NOMO-1 treated with DMSO at 0.1 percent for 48 hours (cell line): ENCODE results near the gene MAPK13.
A peak's percentile ranks its signal among the peaks of the same experiment; 100 is the strongest.
"Not testable (repeated sequence)": the region's sequence is repeated elsewhere in the genome, so short reads cannot be mapped to it uniquely, and the experiment has no call there.

Source experiments
- DNase-seq: peaks from one replicate; lab custom pipeline; 2025; ENCODE audit not compliant: unreplicated experiment; lab: John Stamatoyannopoulos, UW

Gene MAPK13

DNA sequence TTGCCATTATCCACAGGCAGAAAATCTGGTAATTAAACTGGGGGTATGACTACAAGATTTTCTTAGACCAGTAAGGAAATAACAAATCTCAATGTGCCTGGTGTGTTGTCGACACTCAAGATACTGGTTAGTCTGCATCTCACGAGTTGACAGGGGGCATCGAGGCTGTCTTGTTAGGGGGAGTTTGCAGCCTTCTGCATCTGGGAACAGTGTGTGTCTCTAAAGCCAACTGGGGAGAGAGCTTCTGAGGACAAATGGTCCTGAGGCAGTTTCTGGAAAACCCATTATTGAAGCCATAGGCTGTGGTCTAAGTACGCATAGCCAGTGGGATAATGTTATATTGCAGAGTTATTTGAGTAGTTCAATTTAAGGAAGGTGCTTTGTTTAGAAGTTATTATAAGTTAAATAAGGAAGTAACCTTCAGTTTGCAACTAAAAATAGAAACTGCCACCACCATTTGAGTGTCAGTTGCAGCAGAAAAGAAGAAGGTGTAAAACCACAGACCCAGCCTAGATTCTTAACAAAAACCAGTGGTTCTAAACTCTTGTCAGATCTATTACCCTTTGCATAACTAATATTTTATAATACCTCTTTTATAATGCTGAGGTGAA is 15.4 kb upstream of the MAPK13 start:
- DNase-seq, result peak; percentile 89

DNA sequence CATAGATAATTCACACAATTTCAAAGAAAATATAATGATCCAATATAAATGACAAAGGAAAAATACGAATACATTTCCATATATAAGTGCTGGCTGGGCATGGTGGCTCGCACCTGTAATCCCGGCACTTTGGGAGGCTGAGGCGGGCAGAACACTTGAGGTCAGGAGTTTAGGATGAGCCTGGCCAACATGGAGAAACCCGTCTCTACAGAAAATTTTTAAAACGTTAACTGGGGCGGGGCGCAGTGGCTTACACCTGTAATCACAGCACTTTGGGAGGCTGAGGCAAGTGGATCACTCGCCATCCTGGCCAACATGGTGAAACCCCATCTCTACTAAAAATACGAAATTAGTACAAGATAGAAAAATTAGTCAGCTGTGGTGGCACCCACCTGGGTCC is 14.9 kb upstream of the MAPK13 start:
- DNase-seq, result no peak

DNA sequence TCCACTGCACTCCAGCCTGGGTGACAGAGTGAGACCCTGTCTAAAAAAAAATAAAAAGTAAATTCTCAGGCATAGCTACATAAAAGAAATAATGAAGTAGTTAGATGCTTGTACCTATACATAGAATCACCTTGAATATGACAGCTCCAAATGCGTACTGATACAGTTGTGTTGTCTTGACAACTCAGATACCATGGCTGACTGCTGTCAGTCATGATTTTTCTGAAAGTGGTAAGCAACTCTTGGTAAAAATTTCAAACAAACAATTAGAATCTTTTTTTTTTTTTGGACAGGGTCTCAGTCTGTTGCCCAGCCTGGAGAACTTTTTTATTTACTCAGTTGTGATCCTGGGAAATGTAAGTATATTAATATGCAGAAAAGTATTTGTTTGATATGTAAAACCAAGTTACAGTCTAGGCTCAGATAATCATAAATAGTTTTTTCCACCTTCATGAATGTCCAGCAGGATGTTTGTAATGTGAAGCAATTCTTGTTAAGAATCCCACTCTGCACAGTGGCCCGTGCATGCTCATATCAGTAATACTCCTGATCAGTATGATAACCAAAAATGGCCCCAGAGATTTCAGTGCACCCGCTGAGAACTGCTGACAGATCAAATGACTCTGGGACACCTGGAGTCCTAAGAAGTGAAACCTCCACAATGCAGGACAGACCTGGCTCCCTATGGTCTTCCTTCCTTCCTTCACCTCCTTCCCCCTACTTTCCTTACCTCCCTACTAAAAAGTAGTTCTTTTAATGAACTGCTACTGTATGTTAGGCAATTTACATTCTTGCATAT is 14.0 kb upstream of the MAPK13 start:
- no peak for DNase-seq

DNA sequence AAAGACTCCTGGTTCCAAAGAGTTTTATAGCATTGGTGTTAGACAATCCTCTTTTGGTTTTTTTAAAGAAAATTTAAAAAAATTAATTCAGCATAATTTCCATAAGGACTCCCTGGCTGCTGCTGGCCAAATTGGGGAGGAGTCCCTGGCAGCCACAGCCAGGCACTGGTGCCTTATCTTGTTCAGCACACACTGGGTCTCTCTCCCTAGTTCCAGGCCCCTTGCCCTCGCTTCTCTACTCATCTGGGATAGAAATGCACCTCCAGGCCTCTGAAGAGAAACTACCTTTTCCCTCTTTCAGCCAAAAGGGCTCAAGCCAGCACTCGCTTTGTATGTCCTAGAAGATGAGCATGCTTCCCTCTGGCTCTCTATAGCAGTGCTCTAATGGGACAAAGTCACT is 13.4 kb upstream of the MAPK13 start:
- DNase-seq, result no peak

DNA sequence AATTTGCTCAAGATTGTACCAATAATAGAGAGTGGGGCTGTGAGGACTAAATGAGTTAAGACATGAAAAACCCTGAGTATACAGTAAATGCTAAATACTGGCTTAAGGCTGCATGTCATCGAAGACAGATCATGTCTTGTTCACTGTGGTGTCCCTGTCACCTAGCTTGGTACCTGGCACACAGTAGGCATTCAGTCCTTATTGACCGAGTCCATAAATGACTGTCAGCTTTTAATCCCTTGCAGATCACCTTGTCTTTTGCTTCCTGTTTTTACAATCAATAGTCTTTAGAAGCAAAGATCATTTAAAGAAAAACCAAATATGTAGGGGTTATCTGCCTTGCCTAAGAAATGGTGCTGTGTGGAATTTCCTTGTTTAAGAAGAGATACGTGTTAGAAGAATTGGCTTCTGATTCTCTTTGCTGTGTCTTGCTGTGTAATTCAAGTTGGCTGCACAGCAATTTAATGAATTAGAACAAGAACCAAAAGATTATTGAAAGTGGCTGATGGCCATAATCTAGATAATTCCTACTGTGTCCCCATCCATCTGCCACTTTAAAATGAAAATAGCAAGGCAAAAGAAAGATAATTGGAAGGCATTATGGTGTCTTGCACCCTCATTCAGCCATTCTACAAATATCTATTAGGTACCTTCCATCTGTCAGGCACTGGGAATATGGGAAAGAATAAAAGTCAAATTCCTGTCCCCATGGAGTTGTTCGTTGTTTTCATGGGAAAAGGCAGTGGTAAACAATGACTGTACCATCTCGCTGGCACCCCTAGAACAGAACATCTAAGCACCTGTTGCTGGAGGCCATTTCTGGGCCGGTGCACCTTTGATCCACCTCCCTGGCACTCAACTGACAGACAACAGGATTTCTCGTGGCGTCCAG is 12.4 kb upstream of the MAPK13 start:
- no peak for DNase-seq

DNA sequence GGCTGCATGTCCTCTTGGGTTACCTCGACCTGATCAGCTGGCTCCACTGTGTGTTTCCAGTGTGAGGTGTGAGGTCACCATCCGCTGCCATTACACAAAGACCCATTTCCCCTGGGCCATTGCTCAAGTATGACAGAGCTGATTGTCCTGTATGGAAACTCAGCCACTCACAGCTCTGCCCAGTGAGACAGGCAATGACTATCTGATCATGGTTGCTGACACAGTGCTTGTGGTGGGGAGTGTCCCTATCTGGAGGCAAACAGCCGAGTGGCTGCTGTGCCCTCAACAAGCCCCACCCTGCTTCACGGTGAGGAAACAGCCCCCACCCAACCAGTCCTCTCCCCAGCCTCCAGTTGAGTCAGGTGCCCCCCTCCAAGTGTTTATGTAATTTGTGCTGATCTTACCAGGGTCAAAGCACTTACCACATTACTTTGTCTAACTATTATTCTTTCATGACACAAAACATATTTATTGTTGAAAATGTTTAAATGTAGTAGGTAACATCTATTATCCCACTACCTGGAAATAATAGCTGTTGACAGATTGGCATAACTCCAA is 11.7 kb upstream of the MAPK13 start:
- no peak for DNase-seq

DNA sequence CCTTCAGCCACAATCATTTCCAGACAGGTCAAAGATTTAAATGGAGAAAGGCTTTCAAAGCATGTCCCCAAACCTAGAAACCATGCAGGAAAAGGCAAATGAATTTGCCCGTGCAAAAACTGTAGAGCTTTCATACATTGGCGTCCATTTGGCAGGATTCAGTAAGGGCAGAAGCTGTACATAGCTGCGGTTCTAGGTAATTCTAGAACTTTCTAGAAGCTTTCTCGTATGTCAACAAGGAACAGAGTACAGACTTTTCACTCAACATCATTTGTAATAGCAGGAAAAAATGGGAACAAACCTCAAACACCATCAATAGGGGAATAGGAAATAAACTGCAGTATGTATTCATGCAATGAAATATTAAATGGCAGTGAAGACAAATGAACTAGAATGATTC is 11.1 kb upstream of the MAPK13 start:
- no peak for DNase-seq

DNA sequence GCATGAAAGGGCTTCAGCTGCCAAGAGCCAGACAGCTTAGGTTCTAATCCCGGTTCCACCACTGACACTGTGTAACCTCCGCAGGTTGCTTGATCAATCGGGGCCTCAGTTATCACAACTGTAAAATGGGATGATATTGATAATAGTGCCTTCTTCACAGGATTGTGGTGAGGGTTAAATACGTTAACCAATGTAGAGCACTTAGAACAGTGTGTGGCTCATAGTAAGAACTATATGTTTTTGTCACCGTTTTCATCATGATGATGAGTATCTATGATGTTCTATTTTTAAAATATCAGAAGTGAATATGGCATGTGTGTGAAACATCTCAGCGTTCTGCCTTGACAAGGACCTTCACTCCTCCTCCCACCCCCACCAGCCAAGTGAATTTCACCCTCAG is 10.3 kb upstream of the MAPK13 start:
- DNase-seq, result no peak

DNA sequence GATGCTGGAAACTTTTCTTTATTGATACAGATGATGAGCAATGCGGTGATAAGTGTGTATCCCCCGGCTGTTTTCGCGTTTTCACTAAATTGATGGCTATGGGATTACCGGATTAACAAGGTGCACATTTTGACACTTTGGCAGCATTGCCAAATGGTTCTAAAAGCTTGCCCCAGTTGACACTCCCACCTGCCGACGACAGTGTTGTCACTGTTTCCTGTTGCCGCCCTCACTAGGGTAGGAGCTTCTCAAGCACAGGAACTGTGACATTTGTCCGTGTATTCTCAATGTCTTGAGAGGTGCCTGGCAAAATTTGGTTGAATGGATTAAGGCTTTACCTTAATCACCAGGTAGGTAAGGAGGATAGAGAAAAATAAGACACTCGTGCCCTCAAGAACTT is 9.8 kb upstream of the MAPK13 start:
- DNase-seq, result peak; percentile 61

DNA sequence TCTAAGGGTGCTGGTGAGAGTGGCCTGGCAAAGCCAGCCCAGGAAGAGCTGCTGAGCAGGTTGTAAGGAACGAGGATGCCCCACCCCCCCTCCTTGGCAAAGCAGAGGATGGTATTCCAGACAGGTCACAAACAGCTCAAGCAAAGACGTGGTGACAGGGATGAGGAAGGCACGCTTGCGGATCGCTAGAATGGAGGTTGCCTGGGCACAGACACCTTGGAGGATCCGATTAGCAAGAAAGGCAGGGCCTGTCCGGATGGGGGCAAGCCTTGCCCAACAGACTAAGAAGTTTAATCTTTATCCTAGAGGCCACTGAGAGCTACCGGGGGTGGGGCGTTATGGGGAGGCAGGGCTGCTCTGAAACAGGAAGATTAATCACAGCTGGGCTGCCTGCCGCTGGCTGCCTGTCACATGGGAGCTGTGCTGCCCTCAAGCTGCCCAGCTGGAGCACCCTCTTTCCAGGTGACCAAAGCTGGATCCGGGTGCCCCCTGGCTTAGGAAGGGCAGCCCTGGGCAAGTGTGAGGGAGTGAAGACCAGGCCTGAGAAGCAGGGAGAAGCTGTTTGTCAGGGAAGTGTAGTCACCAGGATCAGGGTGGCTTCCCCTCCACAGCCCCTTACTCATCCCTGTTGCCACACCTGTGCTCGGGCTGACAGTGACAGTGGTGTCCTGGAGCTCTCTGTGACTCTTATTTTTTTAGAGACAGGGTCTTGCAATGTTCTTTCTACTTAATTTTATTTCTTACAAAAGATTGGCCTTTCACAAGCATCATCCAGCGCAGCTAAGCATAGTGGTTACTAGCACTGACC is 9.1 kb upstream of the MAPK13 start:
- DNase-seq, result peak; percentile 73

DNA sequence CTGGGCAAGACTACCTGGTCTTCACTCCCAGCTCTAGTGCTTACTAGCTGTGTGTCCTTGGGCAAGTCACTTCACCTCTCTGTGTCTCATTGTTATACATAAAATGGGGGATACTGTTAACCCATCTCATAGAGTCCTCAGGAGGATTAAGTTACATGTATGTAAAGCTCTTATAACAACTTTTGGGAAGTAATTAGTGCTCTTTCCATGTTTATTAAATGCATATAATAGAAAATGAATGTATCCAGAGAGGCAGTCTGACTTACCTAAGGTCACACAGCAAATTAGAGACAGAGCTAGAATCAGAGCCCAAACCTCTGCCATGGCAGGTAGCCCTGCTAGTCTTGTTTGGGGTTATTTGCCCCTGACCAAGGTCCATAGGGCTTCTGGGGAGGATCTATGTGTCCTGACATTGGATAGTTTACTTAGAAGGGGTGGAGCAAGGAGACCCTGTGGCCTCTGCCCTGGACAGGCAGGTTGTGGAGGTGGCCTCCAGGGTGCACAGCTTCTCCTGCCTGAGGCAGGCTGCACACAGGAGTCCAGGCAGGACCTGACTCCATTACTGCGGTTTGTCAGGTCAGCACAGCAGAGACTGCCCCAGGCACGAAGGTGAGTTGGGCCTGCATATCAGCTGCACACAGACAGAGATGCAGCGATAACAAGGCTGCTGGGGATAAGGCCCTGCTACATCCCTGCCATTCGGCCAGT is 8.4 kb upstream of the MAPK13 start:
- no peak for DNase-seq

DNA sequence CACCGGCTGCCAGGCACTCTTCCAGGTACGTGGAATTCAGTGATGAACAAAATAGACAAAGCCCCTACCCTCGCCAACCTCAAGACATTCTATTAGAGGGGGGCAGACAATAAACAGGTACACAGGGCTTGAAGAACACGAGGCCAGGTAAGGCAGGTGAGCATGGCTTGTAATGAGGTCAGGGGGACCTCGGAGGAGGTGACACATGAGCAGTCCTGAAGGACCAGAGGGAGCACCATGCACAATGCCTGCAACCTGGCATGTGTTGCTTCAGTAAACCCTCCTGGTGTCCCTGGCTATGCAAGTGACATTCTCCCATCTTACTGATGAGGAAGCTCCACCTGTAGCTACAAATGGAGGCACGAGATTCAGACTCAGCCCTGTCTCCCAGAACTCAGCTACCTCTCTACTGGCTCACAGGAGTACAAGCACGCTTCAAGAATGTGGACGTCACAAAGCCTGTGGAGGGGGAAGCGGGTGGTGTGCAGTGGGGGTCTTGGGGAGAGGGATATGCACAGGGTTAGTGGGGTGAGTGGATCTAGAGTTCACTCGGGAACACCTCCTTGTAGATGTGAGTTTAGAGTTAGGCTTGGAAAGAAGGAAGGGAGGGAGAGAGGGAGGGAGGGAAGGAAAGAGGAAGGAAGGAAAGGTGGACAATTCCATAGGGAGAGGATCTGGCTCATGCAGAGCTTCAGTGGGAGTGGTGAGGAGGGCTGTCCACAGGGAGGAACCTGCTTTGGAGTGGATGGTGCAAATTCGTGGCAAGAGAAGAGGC is 7.6 kb upstream of the MAPK13 start:
- no peak for DNase-seq

DNA sequence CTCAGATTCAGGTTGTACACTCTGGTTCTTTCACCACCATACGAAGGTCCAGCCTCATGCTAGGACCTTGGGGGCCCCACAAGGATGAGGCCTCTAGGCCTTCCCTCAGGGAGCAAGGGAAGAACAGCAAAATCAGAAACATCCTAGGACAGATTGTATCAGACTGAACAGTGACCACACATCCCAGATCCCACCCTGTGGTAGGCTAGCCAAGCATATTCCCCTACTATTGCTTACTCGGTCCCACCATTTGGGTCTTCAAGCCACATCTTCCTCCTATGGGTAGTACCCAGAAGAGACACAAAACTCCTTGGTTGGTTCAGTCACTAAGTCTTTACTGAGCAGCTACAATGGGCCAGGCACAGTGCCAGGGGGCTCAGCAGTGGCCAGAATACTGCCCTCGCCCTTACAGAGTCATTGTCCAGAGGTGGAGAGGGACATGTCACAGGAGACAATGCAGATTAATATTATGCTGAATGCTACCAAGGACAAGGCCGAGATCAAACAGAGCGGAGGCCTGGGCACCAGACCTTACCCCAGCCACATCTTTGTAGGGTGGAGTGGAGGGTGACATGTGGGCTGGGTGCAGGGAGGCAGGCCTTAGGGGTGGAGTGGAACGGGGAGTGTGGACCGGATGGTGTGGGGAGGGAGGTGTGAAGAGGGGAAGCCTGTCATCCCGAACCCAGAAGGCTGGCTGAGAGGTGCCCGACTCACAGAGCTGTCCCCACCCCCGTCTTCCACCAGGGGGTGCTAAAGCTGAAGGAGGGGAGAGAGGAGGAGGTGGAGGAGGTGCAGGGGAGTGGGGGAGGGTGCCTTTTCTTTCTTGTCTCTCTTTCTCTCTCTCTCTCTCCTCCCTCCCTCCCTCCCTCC is 6.8 kb upstream of the MAPK13 start:
- DNase-seq, result peak; percentile 71

DNA sequence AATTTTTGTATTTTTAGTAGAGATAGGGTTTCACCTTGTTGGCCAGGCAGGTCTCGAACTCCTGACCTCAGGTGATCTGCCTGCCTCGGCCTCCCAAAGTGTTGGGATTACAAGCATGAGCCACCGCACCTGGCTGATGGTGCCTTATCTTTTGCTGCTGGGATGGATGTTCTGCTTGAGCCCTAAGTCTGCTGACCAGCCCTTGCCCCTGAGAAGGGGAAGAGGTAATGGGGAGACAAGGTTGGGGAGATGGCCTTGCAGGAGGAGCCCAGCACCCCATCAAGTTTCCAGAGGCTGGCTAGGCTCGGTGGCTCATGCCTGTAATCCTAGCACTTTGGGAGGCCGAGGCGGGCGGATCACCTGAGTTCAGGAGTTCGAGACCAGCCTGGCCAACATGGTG is 6.0 kb upstream of the MAPK13 start:
- DNase-seq, result not testable (repeated sequence)

DNA sequence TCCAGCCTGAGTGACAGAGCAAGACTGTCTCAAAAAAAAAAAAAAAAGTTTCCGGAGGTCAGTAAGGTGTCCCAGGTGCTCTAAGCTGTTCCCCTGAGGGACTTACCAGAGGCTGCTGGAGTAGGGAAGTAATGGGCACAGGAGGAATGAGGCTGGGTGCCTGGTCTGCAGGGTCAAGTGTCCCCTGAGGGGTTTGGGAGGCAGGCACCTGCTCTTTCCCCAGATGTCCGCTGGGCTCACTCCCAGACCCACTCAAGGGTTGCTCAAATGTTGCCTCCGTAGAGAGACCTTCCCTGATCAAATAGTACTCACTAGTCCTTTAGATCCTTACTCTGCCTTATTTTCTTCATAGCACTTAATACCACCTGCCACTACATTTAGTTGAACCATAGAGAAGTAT is 5.4 kb upstream of the MAPK13 start:
- DNase-seq, result no peak

DNA sequence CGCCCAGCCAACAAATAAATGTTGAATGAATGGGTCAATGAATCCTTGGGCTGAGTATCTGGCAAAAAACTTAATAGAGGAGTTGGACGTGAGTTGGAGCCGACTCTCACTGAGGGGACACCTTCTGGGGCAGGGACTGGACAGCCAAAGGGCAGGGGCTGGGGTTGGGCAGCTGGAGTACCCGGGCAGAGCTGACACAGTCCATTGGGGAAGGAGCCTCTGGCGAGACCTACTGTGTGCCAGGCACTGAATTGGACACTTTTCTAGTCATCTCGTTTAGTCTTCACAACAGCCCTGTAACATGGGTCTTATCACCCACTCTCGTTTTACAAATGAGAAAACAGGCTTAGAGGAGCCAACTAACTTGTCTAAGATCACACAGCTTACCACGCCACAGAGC is 4.7 kb upstream of the MAPK13 start:
- DNase-seq, result no peak

DNA sequence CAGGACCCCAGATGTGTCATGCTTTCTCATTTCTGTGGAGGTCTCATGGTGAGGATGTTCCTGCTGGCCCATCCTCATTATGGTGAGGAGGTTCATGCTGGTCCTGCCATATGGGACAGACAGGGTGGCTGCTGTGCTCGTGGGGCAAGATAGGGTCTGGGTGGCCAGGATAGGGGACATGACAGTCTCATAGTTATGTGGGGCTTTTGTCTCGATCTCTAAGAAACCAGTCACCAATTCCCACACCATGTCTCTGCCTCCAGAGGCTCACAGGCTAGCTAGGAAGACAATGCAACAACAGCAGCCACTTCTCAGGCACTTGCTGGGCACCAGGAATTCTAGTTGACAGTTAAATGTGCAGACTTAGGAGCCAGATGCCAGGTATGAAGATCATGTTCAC is 4.2 kb upstream of the MAPK13 start:
- no peak for DNase-seq
